GM18511 (cell line): ENCODE measurements around the gene TBX5.

Experiments
- ATAC-seq: cut with Tn5 transposase; IDR thresholded peaks from one replicate; pipeline ENCODE4 v1.9.1; 2021; ENCODE audit warnings: mild to moderate bottlenecking, moderate library complexity; ENCODE audit not compliant: unreplicated experiment

TBX5 gene

GRCh38 chr12:114405519-114406271, at the start of gene TBX5:
Gene TBX5, minus strand, starts transcription at chr12:114406144. Its CDS starts 2,246 bp downstream, at chr12:114403898.
- no peak for ATAC-seq

DNA sequence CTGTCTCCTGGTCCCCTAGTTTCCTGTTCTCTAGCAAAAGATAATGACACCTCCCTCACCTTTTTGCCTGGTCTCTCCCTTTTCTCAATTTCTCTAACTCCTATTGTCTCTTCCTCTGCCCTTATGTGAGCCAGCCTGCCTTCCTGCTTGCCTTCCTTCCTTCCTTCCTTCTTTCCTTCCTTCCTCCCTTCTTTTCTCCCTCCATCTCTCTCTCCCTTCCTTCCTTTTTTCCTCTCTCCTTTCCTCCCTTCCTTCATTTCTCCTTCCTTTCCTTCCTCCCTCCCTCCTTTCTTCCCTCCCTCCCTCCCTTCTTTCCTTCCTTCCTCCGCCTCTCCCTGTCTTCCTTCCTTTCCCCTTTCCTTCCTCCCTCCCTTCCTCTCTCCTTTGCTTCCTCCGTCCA, 45.7 kb upstream of the TBX5 start:
- ATAC-seq = no peak

GRCh38 chr12:114450515-114451300, 44.8 kb upstream of the TBX5 start:
- no peak for ATAC-seq

- ATAC-seq = no peak
Measured at GRCh38 chr12:114450019-114450418, 44.1 kb upstream of the TBX5 start.

GRCh38 chr12:114448618-114448933, 42.6 kb upstream of the TBX5 start:
- no peak for ATAC-seq

DNA sequence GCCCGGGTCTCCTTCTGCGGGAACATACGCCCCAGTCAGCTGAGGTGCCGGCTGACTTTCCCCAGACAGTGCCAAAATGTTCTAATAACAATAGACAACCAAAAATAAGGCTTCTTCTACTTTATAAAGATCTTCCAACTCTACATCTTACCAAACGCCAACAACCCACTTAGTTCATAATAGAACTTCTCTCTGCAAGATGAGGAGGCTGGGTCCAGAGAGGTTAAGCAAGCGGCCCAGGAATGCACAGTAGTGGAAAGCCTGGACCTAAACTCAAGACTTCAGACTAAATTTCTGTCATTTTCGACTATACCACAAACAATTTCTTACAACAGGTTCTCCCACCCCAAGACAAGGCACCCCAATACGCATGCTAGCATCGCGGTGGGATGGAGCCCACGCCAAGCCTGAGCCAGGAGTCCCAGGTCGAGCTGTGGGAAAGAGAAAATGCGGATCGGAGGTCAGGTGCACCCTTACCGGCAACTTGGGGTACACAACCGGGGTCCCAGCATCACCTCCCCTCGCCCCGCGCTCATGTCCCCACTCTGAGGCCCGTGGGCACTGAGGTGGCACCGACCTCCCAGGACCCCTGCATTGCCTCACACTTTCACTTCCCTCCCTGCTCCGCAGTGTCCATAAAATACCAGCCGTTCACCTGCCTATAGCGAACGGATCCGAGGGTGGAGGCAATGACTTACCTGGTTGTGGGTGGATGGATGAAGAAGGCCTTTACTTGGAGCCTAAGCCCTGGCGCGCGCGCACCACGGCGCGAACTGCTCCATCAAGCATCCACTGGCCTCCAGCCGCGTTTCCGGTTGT, 42.1 kb upstream of the TBX5 start:
- ATAC-seq = no peak

DNA sequence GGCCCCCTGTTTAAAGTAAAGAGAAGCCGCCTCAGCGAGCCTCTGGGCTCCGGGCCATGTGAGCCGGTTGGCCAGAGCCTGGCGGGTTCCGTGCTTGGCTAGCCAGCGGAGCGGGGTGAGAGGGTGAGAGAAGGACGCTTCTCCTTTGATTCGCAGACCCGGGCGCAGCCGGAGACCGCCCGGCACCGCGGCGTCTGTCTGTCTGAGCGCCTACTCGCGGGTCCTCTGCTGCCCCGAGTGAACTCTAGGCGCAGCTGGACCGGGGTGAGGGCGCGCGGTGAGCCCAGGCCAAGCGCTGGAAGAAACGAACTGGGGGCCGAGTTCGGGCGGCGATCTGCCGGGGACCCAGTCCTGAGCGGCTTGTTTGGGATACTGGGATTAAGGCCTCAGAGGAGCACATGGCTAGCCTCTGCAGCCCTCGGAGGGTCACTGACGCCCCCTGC, 41.4 kb upstream of the TBX5 start:
- no peak for ATAC-seq

DNA sequence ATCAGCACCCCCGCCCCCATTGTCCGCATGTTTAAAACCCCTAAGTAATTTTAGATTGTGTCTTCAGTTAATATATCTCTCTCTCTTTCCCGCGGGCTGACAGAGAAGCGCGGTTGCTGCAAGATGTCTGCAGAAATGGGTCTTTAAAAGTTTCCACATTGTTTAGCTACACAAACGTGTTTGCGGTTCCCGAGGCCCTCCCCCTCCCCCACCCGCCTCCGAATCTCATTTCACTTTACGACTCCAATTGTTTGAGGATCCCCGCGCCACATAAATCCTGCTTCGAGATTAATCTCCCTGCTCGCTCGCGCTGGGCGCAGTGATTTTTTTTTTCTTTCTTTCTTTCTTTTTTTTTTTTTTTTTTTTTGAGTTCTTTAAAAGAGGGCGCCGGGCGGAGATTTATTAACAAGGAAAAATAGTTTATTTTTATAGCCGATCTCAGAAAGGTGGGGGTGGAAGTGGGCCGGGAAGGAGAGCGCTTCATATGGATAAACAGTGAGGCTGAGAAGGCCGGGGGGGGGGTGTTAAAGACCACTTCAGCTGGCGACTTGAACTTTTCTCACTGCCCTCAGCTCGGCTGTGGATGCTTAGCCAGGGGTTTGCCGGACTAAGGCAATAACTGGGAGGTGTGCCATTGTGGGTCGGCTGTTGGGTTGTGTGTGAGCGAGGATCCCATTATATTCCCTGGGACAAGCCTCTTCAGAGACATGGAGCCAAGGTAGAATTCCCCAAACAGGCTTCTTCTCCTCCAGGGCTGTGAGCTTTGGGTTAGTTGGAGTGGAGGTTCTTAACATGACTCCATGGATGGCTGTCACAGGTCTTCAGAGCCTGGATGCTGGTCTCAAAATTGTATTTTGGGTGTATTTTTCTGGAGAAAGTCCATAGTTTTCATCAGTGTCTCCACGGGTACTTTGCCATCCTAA, 39.7 kb upstream of the TBX5 start:
- ATAC-seq = no peak

GRCh38 chr12:114444422-114445279, 38.7 kb upstream of the TBX5 start:
- no peak for ATAC-seq

GRCh38 chr12:114443607-114444421, 37.9 kb upstream of the TBX5 start:
- no peak for ATAC-seq

GRCh38 chr12:114442578-114442977, 36.6 kb upstream of the TBX5 start:
- ATAC-seq = no peak

DNA sequence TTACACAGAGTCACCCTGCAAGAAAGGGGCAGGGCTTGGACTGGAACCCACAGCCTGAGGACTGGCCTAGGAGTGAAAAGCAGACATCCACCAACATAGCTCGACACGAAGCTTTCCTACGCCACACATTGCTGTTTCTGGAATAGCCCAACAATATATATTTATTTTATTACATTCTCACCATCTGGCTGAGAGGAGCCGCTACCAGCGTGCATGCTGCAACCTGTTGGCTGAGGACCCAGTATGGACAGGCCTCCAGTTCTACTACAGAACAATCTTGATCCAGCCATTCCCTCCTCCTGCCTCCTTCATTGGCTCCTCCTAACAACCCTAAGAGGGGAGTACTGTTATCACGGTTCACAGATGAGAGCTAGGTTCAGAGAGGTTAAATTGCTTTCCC, 35.6 kb upstream of the TBX5 start:
- ATAC-seq = no peak

DNA sequence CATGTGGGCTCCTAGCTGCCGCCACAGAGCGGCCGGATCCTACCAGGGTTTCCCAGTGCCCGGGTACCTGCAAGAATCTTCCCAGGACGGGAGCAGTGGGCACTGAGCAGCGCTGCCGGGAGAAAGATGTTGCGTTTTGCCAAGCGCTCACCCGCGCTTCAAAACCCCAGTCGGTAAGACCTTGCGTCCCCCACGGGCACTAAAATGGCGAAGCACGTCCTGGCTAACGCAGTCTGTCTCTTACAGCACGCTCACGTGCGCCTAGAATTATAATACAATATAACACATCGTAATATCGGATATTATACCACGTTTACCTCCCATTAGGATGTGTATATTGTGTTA, 35.1 kb upstream of the TBX5 start:
- no peak for ATAC-seq

DNA sequence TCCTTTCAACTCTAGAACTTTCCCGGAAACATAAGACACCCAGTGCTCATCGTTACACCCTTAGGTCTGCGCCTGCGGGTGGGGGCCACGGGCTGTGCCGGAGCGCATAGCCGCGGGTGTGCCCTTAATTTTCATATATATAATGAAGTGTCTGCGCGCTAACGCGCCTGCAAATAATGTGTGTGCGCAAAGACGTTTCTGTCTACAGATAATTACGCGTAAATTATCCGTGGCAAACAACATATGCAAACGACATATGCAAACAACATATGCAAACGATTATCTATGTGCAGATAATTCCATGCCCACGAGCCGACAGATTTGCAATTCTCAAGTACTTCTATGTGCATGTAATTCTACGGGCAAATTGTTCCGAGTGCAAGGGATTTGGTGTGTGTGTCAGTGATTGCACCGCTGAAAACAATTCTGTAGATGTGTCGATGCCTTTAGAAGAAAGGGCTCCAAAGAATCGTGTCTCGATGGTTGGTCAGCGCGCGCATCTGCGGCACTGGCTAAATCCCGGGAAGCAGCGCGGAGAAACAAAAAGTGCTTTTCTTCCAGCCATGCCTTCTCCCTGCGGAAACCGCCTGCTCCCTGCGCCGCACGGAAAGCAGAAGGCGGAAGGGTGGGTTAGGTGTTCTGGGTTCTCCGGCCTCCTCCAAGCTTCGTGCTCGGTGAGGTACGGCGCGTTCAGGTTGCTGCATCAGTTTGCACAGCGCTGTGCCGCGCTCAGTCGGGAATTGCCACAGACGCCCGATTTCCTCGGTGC, 34.5 kb upstream of the TBX5 start:
- ATAC-seq = no peak

- ATAC-seq = no peak
Measured at GRCh38 chr12:114439817-114440216, 33.9 kb upstream of the TBX5 start.

DNA sequence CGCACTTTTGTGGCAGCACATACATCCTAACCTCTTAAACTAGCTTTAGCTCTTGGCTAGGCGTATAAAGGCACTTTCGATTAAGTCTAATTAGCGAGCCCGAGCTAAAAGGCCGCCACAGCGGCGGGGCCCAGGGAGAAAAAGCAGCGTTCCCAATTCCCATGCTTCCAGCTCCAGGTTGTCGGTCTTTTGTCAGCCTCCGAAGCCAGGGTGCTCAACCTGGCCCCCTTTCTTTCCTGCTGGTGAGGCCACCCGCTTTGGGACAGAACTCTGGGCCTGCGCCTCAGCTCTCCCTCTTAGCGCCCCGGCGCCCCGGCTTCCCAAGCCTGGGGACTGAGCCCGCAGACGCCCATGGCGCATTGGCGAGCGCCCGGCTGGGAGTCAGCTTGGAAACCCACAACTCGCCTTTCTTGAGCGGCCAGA, 33.3 kb upstream of the TBX5 start:
- ATAC-seq = no peak

- ATAC-seq = no peak
Measured at GRCh38 chr12:114438635-114439256, 32.8 kb upstream of the TBX5 start.

DNA sequence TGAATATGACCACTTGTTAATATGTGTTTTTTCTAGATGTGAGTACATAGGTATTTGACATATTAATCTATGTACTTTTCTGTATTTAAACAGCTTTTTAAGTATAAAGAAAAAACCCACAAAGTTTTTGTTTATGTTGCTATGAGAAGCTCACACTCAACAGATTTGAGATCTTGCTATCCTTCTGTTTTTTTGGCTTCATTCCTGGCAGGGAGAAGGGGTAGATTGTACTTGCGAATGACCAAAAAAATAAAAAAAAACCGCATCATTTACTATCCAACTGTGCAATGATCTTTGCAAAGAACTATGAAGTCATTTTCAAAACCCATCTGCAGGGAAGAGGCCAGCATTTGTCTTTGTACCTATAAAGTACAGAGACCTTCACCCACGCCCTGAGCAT, 28.4 kb upstream of the TBX5 start:
- ATAC-seq = no peak
